Cerebellar nuclear complex (tissue), 1 donor: ENCODE measurements around the gene DNAL1.
"Not testable (repeated sequence)": the region's sequence is repeated elsewhere in the genome, so short reads cannot be mapped to it uniquely, and the experiment has no call there.

ENCODE experiments used
- DNase-seq, 2 experiments: peaks; one replicate each; lab custom pipeline; 2025; lab: John Stamatoyannopoulos, UW

The DNAL1 gene

DNA sequence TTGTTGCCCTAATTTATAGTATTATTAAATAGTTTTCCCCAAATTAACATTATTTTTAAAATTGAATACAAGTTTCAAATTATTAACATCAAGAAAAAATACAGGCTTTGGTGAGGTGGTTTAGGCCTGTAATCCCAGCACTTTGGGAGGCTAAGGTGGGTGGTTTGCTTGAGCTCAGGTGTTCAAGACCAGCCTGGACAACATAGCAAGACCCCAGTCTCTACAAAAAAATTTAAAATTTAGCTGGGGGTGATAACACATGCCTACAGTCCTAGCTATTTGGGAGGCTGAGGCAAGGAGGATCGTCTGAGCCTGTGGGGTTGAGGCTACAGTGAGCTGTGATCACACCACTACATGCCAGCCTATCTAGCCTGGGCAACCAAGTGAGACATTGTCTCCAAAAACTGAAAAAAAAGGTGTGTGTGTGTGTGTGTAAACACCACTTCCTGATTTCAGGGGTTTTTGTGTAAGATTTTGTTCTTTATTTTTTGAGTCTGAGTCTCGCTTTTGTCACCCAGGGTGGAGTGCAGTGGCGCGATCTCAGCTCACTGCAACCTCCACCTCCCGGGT, 3.9 kb upstream of the DNAL1 start:
- no peak for DNase-seq

DNA sequence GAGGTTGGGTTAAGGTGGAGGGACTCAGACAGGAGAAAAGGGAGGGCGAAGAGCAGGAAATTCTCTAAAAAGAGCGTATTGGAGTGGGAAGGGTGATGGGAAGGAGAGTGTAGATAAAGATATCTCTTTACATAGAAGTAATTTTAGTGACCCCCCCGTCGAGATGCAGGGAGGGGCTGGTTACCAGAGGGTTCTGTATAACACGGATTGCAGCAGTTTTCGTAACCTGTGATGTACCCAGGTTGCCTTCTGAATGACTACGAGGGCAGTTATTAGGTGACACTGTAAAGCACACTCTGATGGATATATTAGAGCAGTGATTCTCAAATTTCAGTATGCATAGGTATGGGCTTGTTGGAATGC, 443 bp downstream of the DNAL1 start:
- DNase-seq, result no peak

DNA sequence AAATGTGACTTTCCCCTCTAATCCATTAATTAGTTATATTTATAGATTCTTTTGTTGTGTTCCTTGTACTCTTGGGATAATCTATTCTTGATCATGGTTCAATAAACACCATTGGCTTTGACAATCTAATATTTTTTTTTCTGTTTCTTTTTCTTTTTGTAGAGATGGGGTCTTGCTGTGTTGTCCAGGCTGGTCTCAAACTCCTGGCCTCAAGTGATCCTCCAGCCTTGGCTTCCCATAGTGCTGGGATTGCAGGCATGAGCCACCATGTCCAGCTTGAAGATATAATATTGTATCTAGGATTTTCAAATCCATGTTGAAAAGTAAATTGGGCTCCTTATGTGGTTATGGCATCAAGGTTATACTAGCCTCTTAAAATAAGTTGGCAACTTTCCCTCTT, 6.2 kb downstream of the DNAL1 start:
- no peak for DNase-seq

DNA sequence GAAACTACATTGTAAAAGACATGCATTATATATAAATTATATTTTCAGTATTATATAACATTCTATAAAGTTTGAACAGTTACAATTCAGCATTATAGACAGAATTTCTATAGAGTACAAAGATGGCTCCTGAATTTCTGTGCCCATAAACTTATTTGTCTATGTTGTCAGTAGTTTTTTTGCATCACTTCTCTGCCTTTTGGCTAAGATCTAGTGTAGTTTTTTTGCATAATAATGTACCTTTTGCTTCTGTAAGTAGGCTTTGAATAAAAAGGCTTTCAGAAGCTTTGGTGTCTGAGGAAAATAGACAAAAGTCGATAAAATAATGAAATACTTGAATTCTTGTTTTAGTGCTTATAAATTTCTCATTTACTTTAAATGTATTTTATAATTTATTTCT, 11.1 kb downstream of the DNAL1 start:
- no peak for DNase-seq

GRCh38 chr14:73659202-73659601, 14.4 kb downstream of the DNAL1 start:
- not testable (repeated sequence) for DNase-seq

DNA sequence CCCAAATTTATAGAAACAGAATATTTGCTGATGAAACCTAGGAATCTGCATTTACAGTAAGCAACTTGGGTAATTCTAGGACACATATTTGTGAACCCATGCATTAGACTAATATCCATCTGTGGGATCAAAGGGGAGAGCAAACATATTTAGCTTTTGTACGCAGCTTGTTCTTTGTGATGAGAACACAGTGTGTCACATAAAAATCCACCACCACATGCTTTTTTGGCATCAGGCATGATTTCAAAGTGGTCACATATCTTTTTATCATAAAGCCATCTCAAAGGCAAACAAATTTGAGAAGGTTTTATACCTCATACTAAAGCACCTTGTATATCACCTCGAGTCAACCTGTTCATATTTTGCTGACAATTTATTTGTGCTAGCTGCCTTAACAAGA, 15.7 kb downstream of the DNAL1 start:
- DNase-seq, result no peak

GRCh38 chr14:73661872-73662271, 17.1 kb downstream of the DNAL1 start:
- no peak for DNase-seq

DNA sequence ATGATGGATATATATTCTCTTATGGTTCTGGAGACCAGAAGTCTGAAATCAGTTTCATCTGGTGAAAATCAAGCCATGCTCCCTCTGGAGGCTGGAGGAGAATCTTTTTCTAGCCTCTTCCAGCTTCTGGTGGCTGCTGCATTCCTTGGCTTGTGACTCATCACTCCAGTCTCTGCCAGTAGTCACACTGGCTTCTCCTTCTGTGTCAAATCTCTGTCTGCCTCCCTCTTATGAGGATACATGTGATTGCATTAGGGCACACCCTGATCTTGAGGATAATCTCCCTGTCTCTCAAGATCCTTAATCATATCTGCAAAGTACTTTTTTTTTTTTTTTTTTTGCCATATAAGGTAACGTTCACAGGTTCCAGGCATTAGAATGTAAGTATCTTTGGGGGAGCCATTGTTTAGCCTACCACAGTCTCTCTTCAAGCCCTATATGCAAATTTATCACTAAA, 17.7 kb downstream of the DNAL1 start:
- DNase-seq, result no peak

GRCh38 chr14:73663548-73664212, 18.9 kb downstream of the DNAL1 start:
- no peak for DNase-seq

GRCh38 chr14:73665130-73665529, 20.3 kb downstream of the DNAL1 start:
- no peak for DNase-seq

DNA sequence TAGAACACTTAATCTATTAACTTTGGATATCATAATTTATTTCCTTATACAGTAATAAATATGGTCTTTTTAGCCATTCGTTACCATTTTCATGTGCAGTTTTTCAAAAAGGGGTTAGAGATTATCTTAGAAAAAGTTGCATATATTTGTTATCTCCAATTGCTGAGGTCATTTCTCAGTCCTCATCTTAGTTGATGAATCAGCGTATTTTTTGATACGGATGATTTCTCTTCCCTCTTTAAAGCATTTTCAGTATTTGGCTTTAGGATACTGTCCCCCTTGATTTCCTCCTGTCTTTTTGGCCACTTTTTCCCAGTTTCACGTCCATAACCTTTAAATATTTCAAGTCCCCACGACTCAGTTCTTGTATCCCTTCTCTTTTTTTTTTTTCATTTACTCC, 21.8 kb downstream of the DNAL1 start:
- DNase-seq, result no peak

GRCh38 chr14:73667854-73668253, 23.1 kb downstream of the DNAL1 start:
- DNase-seq, result no peak

GRCh38 chr14:73674986-73675385, 30.2 kb downstream of the DNAL1 start:
- DNase-seq, result no peak

- DNase-seq, result no peak
These were observed 33.9 kb downstream of the DNAL1 start for GRCh38 chr14:73678698-73679097.

DNA sequence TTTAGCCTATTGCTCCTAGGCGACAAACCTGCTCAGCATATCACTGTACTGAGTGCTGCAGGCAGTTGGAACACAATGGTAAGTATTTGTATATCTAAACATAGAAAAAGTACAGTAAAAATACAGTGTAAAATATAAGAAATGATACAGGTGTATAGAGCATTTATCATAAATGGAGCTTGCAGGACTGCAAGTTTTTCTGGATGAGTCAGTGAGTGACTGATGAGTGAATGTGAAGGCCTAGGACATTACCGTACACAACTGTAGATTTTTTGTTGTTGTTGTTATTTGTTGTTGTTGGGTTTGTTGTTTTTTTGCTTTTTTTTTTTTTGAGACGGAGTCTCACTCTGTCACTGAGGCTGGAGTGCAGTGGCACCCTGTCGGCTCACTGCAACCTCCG, 36.0 kb downstream of the DNAL1 start:
- DNase-seq, result no peak

- DNase-seq, result no peak
These were observed 39.8 kb downstream of the DNAL1 start for GRCh38 chr14:73684627-73685026.

DNA sequence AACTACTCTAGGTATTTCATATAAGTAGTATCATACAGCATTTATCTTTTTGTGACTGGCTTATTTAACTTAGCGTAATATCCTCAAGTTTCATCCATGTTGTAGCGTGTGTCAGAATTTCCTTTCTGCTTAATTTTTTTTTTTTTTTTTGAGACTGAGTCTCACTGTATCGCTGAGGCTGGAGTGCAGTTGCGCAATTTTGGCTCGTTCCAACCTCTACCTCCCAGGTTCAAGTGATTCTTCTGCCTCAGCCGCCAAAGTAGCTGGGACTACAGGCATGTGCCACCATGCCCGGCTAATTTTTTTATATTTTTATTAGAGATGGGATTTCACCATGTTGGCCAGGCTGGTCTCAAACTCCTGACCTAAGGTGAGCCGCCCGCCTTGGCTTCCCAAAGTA, 40.5 kb downstream of the DNAL1 start:
- no peak for DNase-seq

GRCh38 chr14:73686901-73687300, 42.1 kb downstream of the DNAL1 start:
- no peak for DNase-seq

DNA sequence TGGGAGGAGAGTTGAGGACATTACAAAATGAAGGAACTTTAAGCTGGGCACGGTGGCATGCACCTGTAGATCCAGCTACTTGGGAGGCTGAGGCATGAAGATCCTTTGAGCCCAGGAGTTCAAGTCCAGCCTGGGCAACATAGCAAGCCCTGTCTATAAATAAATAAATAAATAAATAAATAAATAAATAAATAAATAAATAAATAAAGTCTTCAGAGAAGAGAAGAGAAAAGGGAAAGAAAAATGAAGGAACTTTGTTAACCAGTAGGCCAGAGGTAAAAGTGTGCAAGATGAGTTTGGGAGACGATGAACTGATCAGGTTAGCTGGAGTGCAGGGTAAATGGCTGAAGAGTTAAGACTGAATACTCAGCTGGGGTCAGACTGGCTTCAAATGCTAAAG, 49.3 kb downstream of the DNAL1 start:
- DNase-seq, result no peak

DNA sequence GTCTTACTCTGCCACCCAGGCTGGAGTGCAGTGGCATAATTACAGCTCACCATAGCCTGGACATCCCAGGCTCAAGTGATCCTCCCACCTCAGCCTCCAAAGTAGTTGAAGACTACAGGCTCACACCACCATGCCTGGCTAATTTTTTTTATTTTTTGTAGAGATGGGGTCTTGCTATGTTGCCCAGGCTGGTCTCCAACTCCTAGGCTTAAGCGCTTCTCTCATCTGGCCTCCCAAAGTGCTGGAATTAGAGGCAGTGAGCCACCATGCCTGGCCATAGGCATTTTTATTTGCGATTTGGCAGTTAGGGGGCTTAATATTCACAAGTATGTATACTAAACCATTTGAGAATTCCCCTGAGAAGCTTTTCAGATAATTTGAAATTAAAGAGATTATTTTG, 50.3 kb downstream of the DNAL1 start:
- no peak for DNase-seq

DNA sequence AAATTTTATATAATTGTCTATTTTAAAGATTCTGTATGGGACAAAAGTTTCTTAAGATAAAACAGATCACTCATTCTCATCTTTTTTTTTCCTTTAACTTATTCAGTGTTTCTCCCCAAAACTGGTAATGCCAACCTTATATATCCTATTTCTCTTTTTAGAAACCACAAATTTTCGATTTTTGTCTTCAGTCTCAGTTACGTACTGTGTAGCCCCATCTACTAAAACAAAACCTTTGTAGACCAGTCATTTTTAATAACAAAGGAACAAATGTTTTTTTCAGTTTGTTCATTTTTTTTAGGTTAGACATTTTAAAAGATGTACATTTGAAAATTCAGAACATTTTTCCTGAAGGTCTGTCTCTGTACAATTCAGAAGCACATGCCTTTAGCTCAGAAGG, 51.2 kb downstream of the DNAL1 start:
- no peak for DNase-seq

- DNase-seq, result no peak
These were observed 51.9 kb downstream of the DNAL1 start for GRCh38 chr14:73696466-73697400.

DNA sequence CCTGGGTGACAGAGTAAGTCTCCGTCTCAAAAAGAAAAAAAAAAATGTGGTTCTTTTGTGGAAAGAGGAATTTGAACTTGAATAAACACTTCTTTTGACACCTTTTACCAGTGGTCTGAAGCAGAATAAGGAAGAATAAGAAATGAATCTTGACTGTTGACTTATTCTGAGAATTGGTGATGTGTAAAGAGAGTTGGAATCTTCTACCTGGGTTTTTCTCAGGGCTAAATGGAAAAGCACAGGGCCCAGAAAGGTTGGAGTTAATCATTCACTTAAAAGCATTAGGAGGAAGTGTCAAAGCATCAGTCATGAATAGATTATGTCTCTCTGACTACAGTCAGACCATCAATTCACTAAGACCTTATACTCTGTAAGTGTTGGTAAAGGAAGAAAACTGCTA, 55.5 kb downstream of the DNAL1 start:
- no peak for DNase-seq
